Gastrocnemius medialis (tissue), 4 donors: ENCODE measurements around the gene TBX3. TPM values are rescaled to one million over a fixed set of nuclear protein-coding genes. Genes with fewer than 3 reads are reported as not detected.

Experiments used
- ATAC-seq, 2 donors: fragments of 150-250 bp; one replicate each; pipeline ENCODE4 v1.9.1; 2016
- DNase-seq, 2 donors: peaks; one replicate each; pipeline ENCODE4 v3.0.0-alpha.2; 2019
- H3K27ac ChIP-seq, 4 donors: fragments of 200-600 bp; sonication (generic); 1 replicate in 1 of 4; 2 replicates in 3 of 4; pipeline ENCODE4 v1.5.1; 2016 to 2018; ENCODE audit warnings: mild to moderate bottlenecking in 2 of 4, moderate library complexity in 1 of 4
- H3K27me3 ChIP-seq, 3 donors: fragments of 200-600 bp; sonication (generic) in 2 of 3; 1 replicate in 1 of 3; 2 replicates in 2 of 3; pipeline versions ENCODE4 v1.5.1 to v1.6.0; 2016 to 2019; ENCODE audit warnings: mild to moderate bottlenecking in 1 of 3, moderate library complexity in 1 of 3
- H3K36me3 ChIP-seq, 2 donors: fragments of 200-600 bp; sonication (generic) in 1 of 2; one replicate each; pipeline ENCODE4 v1.5.1; 2017 to 2018
- H3K4me1 ChIP-seq, 2 donors: fragments of 200-600 bp; sonication (generic) in 1 of 2; one replicate each; pipeline ENCODE4 v1.5.1; 2016 to 2017; ENCODE audit warnings: mild to moderate bottlenecking in 2 of 2
- H3K4me3 ChIP-seq, 4 donors: fragments of 200-600 bp; sonication (generic) in 3 of 4; 1 replicate in 1 of 4; 2 replicates in 3 of 4; pipeline ENCODE4 v1.5.1; 2016 to 2019; ENCODE audit warnings: mild to moderate bottlenecking in 2 of 4
- H3K9me3 ChIP-seq, 3 donors: fragments of 200-600 bp; sonication (generic) in 2 of 3; 1 replicate in 1 of 3; 2 replicates in 2 of 3; pipeline ENCODE4 v1.5.1; 2016 to 2019
- POLR2A ChIP-seq, 2 donors: fragments of 450-650 bp; IDR thresholded peaks; one replicate each; pipeline ENCODE4 v1.6.1; 2017; ENCODE audit warnings: antibody characterized with exemption in 2 of 2, mild to moderate bottlenecking in 2 of 2, moderate library complexity in 2 of 2
- in situ Hi-C, 4 donors: fragments of 200-750 bp; cut with MboI; loops; one replicate each; pipeline versions ENCODE4 v1.15.0 to v1.8.0; 2017; ENCODE audit warnings: low sequenced_read_pairs in 4 of 4
- intact Hi-C: fragments of 100-400 bp; cut with DNase I; formaldehyde crosslinking; loops from one replicate; pipeline ENCODE4 v1.15.1; 2023; ENCODE audit warnings: low total_unique reads
- total RNA-seq, 4 donors: library from RNA; depleted of rRNA; stranded (reverse); fragments of >200 nt; gene quantifications; one replicate each; pipeline versions ENCODE4 v1.1.0 to v1.2.3, GENCODE V29; 2016
- TF ChIP-seq, protein P1 (sequence below), 5 experiments: fragments of 450-650 bp in 3 of 5; fragments of 200-600 bp in 2 of 5; sonication (generic) in 2 of 5; IDR thresholded peaks in 4 of 5; conservative IDR thresholded peaks in 1 of 5; 1 replicate in 4 of 5; 2 replicates in 1 of 5; pipeline ENCODE4 v1.5.1; 2016 to 2019; ENCODE audit warnings: antibody characterized with exemption in 5 of 5, mild to moderate bottlenecking in 3 of 5, moderate library complexity in 3 of 5

TBX3 gene
- total RNA-seq, 4 donors from 2014 or later: 7.5 to 16.7 (median 11.9) TPM

DNA sequence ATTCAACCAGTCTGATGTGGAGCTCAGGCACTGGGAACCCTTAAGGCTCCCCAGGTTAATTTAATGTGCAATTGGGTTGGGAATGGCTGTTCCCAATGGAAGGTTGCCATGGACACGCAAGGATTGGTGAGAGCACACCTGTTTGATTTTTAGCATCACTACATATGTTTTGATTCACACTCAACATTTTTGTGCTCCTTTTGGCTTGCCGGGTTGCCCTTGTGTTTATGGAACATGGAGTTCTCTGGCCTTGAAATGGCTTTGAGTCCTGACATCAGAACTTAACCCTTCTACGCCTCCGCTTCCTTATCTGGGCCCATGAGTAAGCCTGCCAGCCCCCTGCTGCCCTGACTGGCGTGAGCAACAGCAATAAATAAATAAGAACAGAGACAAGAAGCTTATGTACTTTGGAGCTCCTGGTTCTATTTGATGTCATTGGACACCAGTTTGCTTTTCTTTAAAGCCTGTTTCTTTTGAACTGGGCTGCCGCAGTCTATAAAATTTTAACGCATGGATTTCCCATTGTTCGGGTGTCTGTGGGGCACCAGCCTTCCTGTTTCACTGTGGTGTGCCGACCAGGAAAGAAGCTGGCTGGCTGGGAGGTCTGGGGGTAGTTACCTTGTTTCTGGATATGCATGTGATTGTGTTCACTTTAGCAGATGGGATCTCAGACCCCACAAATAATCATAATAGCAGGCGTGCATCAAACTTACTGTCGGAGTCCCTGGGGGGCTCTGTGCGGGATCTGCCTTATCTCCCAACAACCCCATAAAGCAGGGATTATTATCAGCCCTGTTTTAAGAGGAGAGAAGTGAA lies 27.8 kb downstream of the TBX3 start:
- TF ChIP-seq, protein P1, sequence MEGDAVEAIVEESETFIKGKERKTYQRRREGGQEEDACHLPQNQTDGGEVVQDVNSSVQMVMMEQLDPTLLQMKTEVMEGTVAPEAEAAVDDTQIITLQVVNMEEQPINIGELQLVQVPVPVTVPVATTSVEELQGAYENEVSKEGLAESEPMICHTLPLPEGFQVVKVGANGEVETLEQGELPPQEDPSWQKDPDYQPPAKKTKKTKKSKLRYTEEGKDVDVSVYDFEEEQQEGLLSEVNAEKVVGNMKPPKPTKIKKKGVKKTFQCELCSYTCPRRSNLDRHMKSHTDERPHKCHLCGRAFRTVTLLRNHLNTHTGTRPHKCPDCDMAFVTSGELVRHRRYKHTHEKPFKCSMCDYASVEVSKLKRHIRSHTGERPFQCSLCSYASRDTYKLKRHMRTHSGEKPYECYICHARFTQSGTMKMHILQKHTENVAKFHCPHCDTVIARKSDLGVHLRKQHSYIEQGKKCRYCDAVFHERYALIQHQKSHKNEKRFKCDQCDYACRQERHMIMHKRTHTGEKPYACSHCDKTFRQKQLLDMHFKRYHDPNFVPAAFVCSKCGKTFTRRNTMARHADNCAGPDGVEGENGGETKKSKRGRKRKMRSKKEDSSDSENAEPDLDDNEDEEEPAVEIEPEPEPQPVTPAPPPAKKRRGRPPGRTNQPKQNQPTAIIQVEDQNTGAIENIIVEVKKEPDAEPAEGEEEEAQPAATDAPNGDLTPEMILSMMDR (IDR thresholded peaks at IDR 0.05 in 4 of 5, conservative IDR thresholded peaks at IDR 0.05 in 1 of 5): no peak
- TF ChIP-seq POLR2A (IDR thresholded peaks at IDR 0.05): no peak
- in situ Hi-C loops (no loop called here), intact Hi-C loops (no loop called here)
- Histone ChIP-seq H3K27ac (no peak overlapping the region), H3K4me3 (no peak overlapping the region), H3K36me3 (no peaks in the 10 kb centered on the region), H3K4me1 (no peaks in the 10 kb centered on the region), H3K9me3 (no peaks in the 10 kb centered on the region), H3K27me3 (no peaks in the 10 kb centered on the region)
- DNase-seq: no peak
- ATAC-seq: no peak

GRCh38 chr12:114649585-114649984 lies 34.4 kb downstream of the TBX3 start:
- Histone ChIP-seq H3K4me1 (no peaks in the 10 kb centered on the region), H3K27me3 (no peaks in the 10 kb centered on the region), H3K27ac (no peak overlapping the region), H3K36me3 (no peaks in the 10 kb centered on the region), H3K4me3 (no peak overlapping the region), H3K9me3 (no peaks in the 10 kb centered on the region)
- no peak for DNase-seq
- in situ Hi-C loops (loop anchor here in 1 of 4 donors (10.0 kb wide), 1 partner anchor 1095 kb away; no protein-coding TSS in a partner anchor), intact Hi-C loops (no loop called here)
- TF ChIP-seq, protein P1 (IDR thresholded peaks at IDR 0.05 in 4 of 5, conservative IDR thresholded peaks at IDR 0.05 in 1 of 5): no peak
- no peak for TF ChIP-seq POLR2A (IDR thresholded peaks at IDR 0.05)
- ATAC-seq: no peak

DNA sequence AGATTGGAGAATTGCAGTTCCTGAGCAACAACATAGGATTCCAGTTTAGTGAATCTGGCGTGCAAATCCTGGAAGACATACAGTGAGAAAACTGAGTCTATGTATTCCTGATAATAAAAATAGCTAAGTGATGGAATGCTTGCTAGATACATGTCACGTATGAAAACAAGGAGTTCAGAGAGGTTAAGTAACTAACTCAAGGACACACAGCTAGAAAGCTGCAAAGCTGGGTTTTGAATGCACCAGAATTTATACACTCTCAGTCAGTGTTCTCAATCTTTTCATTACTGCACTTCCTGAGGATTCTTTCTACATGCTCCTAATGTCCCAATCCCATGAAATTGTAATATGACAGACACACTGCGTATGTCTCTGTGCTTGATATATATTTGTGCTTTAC lies 35.3 kb downstream of the TBX3 start:
- no peaks in the 10 kb centered on the region for H3K36me3 ChIP-seq
- H3K27ac ChIP-seq: no peak overlapping the region
- H3K27me3 ChIP-seq: no peaks in the 10 kb centered on the region
- no peak overlapping the region for H3K4me3 ChIP-seq
- in situ Hi-C loops: loop anchor here in 1 of 4 donors (10.0 kb wide), 1 partner anchor 1096 kb away; no protein-coding TSS in a partner anchor
- ATAC-seq (no peak), DNase-seq (no peak)
- no peaks in the 10 kb centered on the region for H3K9me3 ChIP-seq
- intact Hi-C loops: no loop called here
- TF ChIP-seq, protein P1 (IDR thresholded peaks at IDR 0.05 in 4 of 5, conservative IDR thresholded peaks at IDR 0.05 in 1 of 5): no peak
- TF ChIP-seq POLR2A (IDR thresholded peaks at IDR 0.05): no peak
- no peaks in the 10 kb centered on the region for H3K4me1 ChIP-seq

- intact Hi-C loops: no loop called here
- in situ Hi-C loops: no loop called here
- DNase-seq: no peak
- Histone ChIP-seq H3K4me1 (no peaks in the 10 kb centered on the region), H3K36me3 (no peaks in the 10 kb centered on the region), H3K27ac (no peak overlapping the region), H3K9me3 (no peaks in the 10 kb centered on the region), H3K4me3 (no peak overlapping the region), H3K27me3 (peaks cover 0 to 7% (median 0%) of the 10 kb centered on the region in 3 donors)
- ATAC-seq: no peak
- no peak for TF ChIP-seq POLR2A (IDR thresholded peaks at IDR 0.05)
- TF ChIP-seq, protein P1 (IDR thresholded peaks at IDR 0.05 in 4 of 5, conservative IDR thresholded peaks at IDR 0.05 in 1 of 5): no peak
These were observed 45.1 kb downstream of the TBX3 start for GRCh38 chr12:114638790-114639435.
